ENCODE results near the gene RP9.

Gene RP9, protein sequence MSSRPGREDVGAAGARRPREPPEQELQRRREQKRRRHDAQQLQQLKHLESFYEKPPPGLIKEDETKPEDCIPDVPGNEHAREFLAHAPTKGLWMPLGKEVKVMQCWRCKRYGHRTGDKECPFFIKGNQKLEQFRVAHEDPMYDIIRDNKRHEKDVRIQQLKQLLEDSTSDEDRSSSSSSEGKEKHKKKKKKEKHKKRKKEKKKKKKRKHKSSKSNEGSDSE

DNA sequence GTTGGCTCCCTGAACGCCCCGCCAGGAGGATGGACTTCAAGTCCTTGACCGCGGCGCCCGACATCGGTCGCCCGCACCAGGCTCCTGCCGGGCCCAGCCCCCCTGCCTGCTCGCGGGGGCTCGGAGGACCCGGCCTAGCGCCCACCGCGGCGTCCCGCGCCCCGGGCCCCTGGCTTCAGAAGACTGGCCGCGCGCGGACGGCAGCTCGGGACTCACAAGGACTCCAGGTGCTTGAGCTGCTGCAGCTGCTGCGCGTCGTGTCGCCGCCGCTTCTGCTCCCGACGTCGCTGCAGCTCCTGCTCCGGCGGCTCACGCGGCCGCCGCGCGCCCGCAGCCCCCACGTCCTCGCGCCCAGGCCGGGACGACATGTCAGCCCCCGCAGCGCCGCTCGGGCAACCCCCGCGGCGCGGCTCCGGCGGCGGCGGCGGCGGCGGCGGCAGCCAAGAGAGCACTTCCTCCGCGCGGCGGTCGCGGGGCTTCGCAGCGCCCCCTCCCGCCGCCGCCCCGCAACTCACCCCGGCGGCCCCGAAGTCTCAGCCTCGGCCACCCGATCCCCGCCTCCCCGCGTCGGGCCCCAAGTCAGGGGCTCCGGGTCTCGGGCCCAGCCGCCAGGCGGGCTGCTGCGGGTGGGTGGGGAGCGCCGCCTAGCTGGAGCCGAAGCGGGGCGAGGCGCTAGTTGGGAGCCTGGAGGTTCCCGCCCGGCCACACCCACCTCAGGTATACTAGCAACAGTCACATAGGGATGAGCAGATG lies at the start of gene RP9:
Gene RP9 (minus strand): TSS at position 400 of the 753 bp plus-strand sequence. CDS start 32 bp downstream, at position 368.
- peak; percentile 48 for DNase-seq (ENCODE audit: low read depth, low spot score)

DNA sequence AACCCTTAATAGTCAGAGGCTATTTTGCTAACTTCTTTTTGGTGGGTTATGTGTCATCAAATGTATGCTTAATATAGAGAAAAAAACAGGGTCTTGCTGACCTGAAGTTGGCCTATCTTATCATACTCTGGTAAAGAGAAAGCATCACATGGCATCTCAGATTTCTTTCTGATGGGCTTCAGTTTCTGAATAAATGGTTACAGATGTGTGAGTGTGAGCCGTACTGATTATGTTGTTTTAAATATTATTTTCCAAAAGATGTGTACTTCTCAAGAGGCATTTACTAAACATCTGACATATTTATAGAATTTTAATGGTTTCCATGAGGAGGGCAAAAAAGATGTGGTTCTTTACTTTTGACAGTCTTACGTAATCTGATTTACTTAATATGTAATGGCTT lies 48.6 kb upstream of the RP9 start:
- DNase-seq (ENCODE audit: low read depth, low spot score) = no peak

DNA sequence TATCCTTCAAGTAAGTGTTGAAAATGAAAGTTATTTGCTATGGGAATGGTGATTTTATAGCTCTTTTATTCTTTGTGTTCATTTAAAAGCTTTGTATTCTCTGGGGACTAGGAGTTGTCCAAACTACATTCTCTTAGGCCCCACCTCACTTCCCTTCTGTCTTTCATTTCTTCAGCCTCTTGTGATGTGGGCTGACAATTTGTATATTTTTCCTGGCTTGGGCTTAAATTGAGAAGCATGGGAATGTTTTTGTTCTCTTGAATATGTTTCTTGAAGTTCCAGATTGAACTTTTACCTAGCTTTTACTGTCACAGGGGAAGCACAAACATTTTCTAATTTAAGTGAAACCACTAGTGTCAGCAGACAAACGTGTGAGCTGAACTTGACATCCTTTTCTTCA lies 48.1 kb upstream of the RP9 start:
- DNase-seq (ENCODE audit: low read depth, low spot score) = no peak

DNA sequence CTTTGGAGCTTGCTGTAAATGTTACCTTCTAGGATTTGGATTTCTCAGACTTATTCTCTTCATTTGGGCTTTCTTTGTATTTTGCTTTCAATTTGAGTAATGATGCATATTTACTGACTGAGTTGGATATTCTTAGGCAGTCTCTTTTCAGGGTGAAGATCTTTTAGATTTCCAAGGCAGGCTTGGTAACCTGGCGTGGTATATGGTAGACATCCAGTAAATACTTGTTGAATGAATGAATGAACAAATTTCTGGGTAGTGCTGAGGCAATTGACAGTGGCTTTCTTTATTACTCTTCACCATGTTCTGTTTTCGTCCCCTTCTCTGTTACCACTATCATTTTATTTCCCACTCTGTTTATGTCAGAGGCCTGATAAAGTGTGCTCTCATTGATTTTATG lies 47.2 kb upstream of the RP9 start:
- no peak for DNase-seq (ENCODE audit: low read depth, low spot score)

DNA sequence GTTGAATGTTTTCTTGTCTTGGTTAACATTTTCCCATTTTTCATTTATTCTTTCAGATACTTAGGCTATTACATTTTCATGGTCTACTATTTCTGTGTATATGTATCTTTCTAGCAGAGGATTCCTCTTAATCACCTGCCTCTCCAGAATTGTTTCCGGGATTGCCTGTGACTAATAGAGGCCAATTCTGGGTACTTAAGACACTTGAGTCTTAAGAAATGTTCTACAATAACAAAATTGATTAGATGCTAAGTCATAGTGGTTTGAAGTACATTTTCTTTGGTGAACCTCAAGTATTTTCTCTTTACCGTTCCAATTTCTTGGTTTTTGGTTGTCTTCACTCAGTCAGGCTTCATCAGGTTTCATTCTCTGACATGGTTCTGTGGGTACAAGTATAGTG lies 46.6 kb upstream of the RP9 start:
- DNase-seq (ENCODE audit: low read depth, low spot score) = no peak

DNA sequence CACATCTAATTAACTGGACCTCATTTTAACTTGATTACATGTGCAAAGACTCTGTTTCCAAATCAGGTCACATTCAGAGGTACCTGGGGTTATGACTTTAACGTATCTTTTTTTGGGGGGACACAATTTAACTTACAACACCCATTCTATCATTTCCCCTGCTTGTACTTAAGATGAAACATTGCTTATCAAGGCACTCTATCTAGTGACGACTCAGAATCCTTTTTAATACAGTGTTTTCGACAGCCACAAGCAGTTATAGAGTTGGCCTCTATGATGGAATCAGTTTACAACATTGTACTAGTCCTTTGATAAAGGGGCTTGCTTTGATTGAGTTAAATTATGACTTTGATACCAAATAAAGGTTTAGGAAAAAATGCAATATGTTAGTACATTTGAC lies 42.9 kb upstream of the RP9 start:
- no peak for DNase-seq (ENCODE audit: low read depth, low spot score)

DNA sequence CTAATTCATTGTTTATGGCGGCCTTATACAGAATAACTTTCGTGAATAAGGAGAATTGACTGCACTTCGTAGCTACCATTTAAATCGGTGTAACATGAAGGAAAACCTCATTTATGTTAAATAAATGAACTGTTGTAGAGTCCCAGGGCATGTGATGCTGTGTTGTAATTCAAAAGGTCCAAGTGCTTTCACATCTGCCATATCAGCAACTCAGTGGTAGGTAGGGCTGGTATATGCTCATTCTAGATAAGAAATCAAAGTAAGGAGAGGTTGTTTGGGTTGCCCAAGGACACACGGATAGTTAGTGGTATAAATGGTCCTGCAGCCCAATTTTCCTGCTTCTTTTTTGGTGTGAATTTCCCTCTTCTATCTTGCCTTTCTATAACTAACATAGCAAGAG lies 36.0 kb upstream of the RP9 start:
- no peak for DNase-seq (ENCODE audit: low read depth, low spot score)

DNA sequence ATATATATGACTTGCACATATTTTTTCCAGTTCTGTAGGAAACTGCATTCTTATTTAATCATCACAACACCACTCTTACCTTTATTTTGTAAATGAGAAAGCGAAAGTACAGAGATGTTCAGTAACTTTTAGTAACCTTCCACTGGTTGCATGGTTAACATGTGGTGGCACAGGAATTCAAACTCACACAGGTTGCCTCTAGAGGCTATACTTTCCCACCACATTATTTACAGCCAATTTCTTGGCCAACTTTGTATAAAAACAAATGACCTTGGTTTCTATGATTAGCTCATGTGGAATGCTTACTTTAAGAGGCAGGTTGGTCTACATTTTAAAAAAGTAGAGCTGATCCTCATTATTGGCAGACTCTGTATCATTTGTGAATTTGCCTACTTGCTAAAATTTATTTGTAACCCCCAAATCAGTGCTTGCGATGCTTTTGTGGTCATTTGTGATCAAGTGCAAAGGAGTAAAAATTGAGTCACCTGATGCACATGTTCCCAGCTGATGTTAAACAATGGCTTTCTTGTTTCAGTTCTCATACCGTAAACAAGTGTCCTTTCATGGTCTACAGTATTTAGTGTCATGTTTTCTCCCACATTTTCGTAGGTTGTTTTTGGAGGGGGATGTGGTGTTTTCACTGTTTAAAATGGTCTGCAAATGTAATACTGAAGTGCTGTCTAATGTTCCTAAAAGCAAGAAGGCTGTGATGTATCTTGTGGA lies 35.0 kb upstream of the RP9 start:
- DNase-seq (ENCODE audit: low read depth, low spot score) = no peak

DNA sequence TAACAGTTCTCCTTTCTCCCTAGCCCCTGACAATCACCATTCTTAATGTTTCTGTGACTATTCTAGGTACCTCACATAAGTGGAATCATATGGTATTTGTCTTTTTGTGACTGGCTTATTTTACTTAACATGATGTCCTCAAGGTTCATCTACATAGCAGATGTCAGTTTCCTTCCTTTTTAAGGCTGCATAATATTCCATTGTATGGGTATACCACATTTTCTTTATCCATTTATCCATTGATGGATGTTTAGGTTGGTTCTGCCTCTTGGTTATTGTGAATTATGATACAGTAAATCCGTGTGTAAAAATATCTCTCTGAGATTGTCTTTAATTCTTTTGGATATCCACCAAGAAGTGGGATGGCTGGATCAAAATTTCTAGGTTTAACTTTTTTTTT lies 33.4 kb upstream of the RP9 start:
- no peak for DNase-seq (ENCODE audit: low read depth, low spot score)

DNA sequence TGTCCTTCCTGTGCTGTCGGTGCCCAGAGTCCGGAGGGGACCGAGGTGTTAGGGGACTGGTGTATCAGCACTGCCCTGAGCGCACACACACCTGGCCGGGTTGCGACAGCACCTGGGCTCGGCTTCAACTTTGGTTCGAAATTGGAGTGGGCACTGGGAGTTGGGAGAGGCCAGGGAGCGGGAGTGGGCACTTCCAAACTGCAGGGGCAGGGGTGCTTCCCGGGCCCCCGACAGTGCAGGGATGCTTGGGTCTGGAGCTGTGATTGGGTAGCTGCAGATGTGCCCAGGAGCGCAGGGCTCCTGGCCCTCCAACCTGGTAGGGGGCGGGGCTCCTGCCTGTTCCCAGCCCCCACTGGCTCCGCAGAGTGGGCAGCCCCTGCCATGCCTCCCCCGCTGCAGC lies 27.9 kb upstream of the RP9 start:
- no peak for DNase-seq (ENCODE audit: low read depth, low spot score)

DNA sequence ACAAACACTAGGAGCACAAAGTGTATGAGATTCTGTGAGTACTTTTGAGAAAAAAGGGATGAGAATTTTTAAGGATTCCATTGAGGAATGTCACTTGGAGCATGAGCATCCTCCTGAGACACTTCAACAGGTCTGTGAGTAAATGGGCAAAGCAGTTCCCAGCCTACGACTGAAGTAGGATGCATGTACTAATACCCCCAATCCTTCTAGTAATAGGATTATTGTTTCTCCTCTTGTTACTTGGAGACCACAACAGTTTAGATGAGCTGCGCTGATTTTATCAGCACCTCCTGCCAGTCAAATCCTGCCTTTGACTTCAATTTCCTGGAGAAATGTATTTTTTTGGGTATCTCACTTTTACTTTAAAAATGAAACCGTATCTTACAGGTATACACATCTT lies 21.0 kb upstream of the RP9 start:
- DNase-seq (ENCODE audit: low read depth, low spot score) = no peak

DNA sequence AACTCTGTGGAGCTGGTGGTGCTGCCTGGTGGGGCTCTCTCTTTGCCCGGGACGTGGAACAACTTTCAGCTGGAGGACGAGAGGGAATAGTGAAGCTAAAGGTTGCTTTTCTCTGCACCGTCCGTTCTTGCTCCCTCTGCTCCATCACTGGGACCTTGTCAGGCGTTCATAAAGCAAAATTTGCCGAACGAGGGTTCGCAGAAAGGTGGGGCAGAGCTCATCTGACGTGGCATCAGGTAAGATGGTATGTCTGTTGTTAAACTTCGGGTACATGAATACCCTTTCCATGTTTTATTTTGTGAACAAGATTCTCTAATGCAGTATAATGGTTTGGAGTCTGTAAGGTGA lies 20.6 kb upstream of the RP9 start:
- DNase-seq (ENCODE audit: low read depth, low spot score) = no peak

DNA sequence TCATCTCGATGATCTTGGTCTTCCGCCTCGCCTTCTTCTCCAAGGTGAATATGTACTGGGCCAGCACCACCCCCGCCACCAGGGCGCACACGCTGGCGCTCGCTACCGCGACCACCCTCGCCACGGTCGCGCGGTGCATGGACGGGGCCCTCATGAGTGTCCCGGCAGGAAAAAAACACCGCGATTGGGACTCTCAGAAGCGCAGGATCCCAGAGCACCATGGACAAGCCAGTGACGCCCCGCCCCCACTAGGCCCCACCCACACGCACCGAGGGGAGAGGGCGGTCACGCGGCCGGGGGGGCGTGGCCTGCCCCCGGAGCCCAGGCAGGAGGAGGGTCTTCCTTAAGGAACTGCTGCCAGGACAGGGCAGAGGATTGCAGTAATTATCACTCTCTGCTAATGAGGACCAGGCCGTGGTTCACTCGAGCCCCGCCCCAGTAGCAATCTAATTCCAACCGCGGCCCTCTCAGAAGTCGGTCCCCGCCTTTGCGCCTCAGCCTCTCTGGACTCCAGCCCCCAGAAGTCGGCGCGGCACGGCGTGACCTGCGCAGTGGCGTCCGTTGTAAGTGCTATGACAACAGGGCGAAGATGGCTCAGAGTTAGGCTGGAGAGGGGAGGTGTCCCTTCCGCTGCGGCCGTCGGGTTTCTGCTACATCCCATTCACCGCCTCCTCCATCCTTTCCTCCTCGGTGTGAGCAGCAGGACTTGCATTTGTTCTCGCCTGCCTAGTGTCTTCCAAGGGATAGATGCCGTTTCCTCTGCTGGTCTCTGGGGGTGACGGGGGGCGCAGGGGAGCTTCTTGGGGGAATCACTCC lies 20.0 kb upstream of the RP9 start, which contains the start of gene BBS9:
Gene BBS9 (plus strand): TSS at position 575 of the 816 bp plus-strand sequence. CDS start 16,689 bp downstream, outside the sequence.
- DNase-seq (ENCODE audit: low read depth, low spot score) = peak; percentile 82

DNA sequence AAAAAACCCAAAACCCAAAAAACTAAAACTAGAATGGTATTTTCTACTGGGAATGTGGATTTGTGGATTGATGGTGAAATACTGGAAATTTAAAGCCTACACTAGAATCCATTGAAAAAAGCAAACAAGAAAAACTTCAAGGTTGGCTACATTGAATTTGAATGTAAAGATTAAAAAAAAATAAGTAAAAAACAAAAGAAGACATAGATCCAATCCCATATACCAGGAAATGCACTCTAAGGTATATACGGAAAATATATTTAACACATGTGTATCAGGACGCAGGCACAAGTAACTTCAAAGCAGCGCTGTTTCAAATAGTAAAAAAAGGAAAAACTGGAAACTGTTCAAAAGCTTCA lies 19.4 kb upstream of the RP9 start:
- DNase-seq (ENCODE audit: low read depth, low spot score) = no peak

DNA sequence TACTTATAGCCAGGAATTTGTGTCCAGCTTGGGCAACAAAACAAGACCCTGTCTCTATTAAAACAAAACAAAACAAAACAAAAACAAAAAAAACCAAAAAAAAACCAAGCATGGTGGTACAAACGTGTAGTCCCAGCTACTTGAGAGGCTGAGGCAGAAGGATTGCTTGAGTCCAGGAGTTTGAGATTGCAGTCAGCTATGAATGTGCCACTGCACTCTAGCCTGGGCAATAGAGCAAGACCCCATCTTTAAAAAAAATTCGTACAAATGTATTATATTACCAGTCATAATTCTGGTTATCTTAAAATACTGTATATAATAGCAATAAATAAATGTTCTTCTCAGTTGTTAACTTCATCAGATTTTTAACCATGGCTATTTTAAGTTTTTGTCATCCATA lies 17.9 kb upstream of the RP9 start:
- DNase-seq (ENCODE audit: low read depth, low spot score) = no peak

DNA sequence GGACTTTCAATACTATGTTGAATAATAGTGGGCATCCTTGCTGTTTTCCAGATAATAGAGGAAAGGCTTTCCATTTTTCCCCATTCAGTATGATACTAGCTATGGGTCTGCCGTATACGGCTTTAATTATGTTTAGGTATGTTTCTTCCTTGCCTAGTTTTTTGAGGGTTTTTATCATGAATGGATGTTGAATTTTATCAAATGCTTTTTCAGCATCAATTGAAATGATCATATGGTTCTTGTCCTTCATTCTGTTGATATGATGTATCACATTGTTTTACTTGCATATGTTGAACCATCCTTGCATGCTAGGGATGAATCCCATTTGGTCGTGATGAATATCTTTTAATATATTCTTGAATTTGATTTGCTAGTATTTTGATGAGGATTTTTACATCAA lies 9.2 kb upstream of the RP9 start:
- no peak for DNase-seq (ENCODE audit: low read depth, low spot score)

DNA sequence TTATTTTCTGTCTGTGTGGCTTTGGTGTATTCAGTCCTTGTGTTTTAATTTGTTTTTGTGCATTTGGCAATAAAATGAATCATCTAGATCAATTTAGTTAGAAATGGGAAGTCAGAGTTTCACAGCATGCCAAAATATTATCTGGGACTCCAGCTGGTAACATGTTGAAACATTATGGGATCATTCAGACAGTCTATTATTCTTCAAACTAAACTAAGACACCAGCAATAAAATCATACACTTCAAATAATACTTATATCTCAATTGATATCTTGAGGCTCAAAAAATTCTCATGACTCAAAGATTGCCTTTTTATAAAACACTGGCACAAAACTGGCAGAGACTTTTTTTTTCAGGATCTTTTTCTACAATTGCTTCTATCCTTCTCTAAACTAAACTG lies 5.8 kb upstream of the RP9 start:
- no peak for DNase-seq (ENCODE audit: low read depth, low spot score)

DNA sequence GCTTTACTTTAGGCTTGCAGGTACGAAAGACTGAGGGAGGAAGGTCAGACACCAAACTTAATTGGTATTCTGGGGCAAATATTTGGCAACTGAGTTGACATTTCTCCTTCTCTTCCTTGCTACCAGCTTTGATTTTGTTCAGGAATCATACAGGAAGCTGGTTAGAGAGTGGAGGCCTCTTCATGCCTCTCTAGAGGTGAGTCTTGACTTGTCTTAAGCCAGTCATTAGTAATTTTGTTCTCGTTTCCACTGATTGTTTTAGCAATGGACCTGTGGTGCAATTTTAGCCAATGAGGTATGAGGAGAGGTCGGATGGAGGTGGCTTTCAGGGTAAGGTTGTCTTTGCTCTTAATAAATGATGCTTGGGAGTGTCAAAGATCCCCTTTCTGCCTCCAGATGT lies 2.4 kb upstream of the RP9 start:
- DNase-seq (ENCODE audit: low read depth, low spot score) = no peak

DNA sequence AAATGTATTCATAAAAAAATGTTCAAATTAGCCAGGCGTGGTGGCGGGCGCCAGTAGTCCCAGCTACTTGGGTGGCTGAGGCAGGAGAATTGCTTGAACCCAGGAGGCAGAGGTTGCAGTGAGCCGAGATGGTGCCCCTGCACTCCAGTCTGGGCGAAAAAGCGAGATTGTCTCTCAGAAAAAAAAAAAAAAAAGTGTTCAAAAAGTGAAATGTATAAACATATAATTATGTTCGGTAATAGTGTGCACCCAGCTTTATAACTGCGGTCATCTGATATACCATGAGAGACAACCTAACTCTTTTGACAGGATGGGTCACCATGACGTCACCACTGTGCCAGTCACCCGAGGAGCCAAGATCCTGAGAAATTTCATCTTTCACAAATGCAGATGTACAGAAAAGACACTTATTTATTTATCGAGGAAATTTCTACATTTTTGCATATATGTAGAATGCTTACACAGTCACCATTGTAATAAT lies 594 bp upstream of the RP9 start:
- no peak for DNase-seq (ENCODE audit: low read depth, low spot score)

DNA sequence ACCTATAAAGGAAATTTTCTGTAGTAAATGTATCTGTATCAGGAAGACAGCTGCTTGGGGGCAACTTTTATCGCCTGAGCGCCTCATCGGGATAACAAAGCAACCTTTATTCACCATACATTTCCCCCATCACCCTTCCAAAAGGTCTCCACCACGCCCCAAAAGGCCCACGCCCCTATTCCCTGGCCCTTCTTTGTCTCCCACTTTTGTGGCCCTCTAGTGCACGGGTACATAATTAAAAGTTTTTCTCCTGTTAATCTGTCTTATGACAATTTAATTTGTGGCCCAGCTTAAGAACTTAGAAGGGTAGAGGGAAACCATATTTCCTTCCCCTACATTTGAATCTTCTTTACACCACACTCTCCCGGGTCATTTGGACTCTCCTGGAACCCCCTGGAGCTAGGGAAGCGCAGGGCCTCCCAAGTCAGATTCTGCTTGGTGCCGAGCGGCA lies 625 bp downstream of the RP9 start:
- no peak for DNase-seq (ENCODE audit: low read depth, low spot score)

DNA sequence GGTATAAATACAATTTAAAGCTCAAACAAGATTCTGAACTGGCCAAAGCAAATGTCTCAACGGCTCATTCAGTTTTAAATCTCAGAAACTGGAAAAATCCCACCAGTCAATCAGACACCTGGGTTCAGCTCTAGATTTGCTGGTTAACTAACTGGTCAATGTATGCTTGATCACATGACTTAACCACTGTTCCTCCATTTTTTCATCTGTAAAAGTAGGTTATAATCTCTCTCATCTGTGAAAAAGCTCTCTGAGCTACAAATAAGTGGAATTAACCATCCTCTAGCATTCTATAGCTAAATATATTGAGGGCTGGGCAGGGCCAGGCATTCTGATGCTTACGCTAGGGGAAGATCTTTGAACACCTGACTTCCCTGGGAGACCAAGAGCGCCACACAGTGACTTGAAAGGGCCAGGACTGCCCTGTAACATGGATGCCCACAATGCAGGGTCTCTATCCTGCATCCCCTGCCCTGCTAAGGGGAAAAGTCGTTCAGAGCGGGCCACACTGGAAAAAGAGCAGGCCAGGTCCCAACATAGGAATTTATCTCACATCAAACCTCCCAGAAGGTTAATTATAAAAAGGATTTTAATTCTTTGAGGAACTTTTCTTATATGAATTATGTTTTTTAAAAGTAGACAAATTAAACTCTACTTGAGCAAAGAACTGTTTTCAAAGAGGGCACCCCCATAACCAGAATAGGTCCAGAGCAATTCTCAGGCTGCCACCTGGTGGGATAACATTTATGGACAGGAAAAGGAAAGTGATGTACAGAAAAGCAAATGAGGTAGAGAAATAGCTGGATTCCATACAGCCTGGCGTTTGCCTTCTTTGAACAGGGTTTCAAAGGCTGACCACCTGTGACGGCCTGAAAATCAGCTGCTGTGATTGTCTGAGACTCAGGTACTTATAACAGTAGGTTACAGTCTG lies 1.8 kb downstream of the RP9 start:
- DNase-seq (ENCODE audit: low read depth, low spot score) = no peak
